HepG2 (cell line): ENCODE results near the gene CYB5A. TPM values are rescaled to one million over a fixed set of nuclear protein-coding genes. Genes with fewer than 3 reads are reported as not detected.

ENCODE experiments used
- ATAC-seq: fragments of 200-7000 bp; cut with Tn5 transposase; 3 replicates; pipeline ENCODE4 v1.9.1; 2020; ENCODE audit warnings: mild to moderate bottlenecking, moderate library complexity
- BruUV-seq: library from RNA; stranded (reverse); fragments of 400-500 nt; replicated peaks from 2 replicates; lab custom pipeline; 2021; lab: Mats Ljungman, UMichigan
- CTCF ChIA-PET: fragments of 300-600 bp; formaldehyde crosslinking; extraction: SDS; loops from one replicate; lab custom pipeline; 2021; ENCODE audit warnings: low total read pairs, inconsistent platforms, low intra/inter-chr PET ratio; lab: Yijun Ruan, JAX
- POLR2A ChIA-PET: fragments of 350-600 bp; sonication (Branson Sonifier 250); formaldehyde crosslinking; loops from one replicate; lab custom pipeline; 2020; ENCODE audit warnings: antibody characterized with exemption, inconsistent platforms; lab: Yijun Ruan, JAX
- DNase-seq: peaks from one replicate; pipeline ENCODE4 v3.0.0-alpha.2; 2015; ENCODE audit warnings: low spot score
- FAIRE-seq: peaks from 3 replicates; lab custom pipeline; 2011; peaks lifted over from hg19 to GRCh38; lab: Jason Lieb, UNC
- H2AFZ ChIP-seq: one replicate; pipeline ENCODE4 v1.6.1; 2011; ENCODE audit warnings: low read length, inconsistent platforms
- H3K27ac ChIP-seq: fragments of 300-600 bp; 3 replicates; pipeline ENCODE4 v1.8.0; 2011; ENCODE audit warnings: mixed run types, mild to moderate bottlenecking, mixed read lengths, low read length, inconsistent platforms; ENCODE audit not compliant: insufficient read depth; ENCODE audit errors: extremely low read length
- H3K27me3 ChIP-seq, 2 experiments: fragments of 200-600 bp in 1 of 2; 2 replicates in 1 of 2; 3 replicates in 1 of 2; pipeline versions ENCODE4 v1.6.0 to v1.8.0; 2011; ENCODE audit warnings: low read length in 2 of 2, mild to moderate bottlenecking in 2 of 2, moderate library complexity in 2 of 2, inconsistent platforms in 1 of 2; ENCODE audit not compliant: insufficient read depth in 2 of 2, control insufficient read depth in 1 of 2
- H3K36me3 ChIP-seq, 2 experiments: fragments of 200-600 bp in 1 of 2; replicated peaks in 1 of 2; 2 replicates in 1 of 2; 3 replicates in 1 of 2; pipeline versions ENCODE4 v1.5.1 to v1.8.0; 2011; ENCODE audit warnings: low read length in 2 of 2, inconsistent platforms in 1 of 2; ENCODE audit not compliant: insufficient read depth in 2 of 2, control insufficient read depth in 1 of 2
- H3K4me1 ChIP-seq: 2 replicates; pipeline ENCODE4 v1.5.1; 2012; ENCODE audit warnings: low read length, inconsistent platforms; ENCODE audit not compliant: insufficient read depth
- H3K4me2 ChIP-seq: 2 replicates; pipeline ENCODE4 v1.6.0; 2011; ENCODE audit warnings: low read depth, low read length, inconsistent platforms
- H3K4me3 ChIP-seq, 3 experiments: fragments of 200-600 bp in 1 of 3; sonication (generic), shearing (Covaris generic) in 1 of 3; replicated peaks in 1 of 3; 2 replicates each; pipeline ENCODE4 v1.5.1; 2011 to 2016; ENCODE audit warnings: low read length in 3 of 3, inconsistent platforms in 2 of 3, low read depth in 2 of 3, mild to moderate bottlenecking in 2 of 3, control low read depth in 1 of 3, mixed read lengths in 1 of 3; ENCODE audit not compliant: insufficient read depth in 1 of 3
- H3K79me2 ChIP-seq: one replicate; pipeline ENCODE4 v1.6.1; 2011; ENCODE audit warnings: low read length, inconsistent platforms; ENCODE audit not compliant: insufficient read depth
- H3K9ac ChIP-seq: 2 replicates; pipeline ENCODE4 v1.6.0; 2011; ENCODE audit warnings: mild to moderate bottlenecking, low read depth, low read length, inconsistent platforms; ENCODE audit not compliant: insufficient read depth
- H3K9me3 ChIP-seq: 2 replicates; pipeline ENCODE4 v1.5.1; 2012; ENCODE audit warnings: mild to moderate bottlenecking, low read length
- H4K20me1 ChIP-seq: 2 replicates; pipeline ENCODE4 v1.6.0; 2011; ENCODE audit warnings: inconsistent platforms, mild to moderate bottlenecking, low read length, moderate library complexity; ENCODE audit not compliant: insufficient read depth
- AGO1 ChIP-seq: fragments of 200-400 bp; formaldehyde crosslinking; IDR thresholded peaks from 2 replicates; pipeline ENCODE4 v1.6.1; 2017; ENCODE audit warnings: mild to moderate bottlenecking, low read depth, low read length, moderate library complexity; ENCODE audit not compliant: poor library complexity, severe bottlenecking
- MAFF ChIP-seq: IDR thresholded peaks from 2 replicates; pipeline ENCODE4 v1.6.1; 2011; ENCODE audit warnings: low read depth, low read length, improper control_type of control experiment
- ZFP37 ChIP-seq: sonication (generic); formaldehyde crosslinking; IDR thresholded peaks from 2 replicates; pipeline ENCODE4 v1.4.0; 2020; ENCODE audit warnings: missing genetic modification reagents, borderline replicate concordance
- ZKSCAN1 ChIP-seq: fragments of 150-350 bp; IDR thresholded peaks from 2 replicates; pipeline ENCODE4 v1.6.1; 2014; ENCODE audit warnings: low read length
- ZNF501 ChIP-seq: sonication (generic); formaldehyde crosslinking; IDR thresholded peaks from 2 replicates; pipeline ENCODE4 v1.5.1; 2020; ENCODE audit warnings: mild to moderate bottlenecking, moderate library complexity, missing genetic modification reagents
- ZNF556 ChIP-seq: sonication (generic); formaldehyde crosslinking; IDR thresholded peaks from 2 replicates; pipeline ENCODE4 v1.4.0; 2020; ENCODE audit warnings: mild to moderate bottlenecking, missing genetic modification reagents, borderline replicate concordance
- ZNF557 ChIP-seq: sonication (generic); formaldehyde crosslinking; IDR thresholded peaks from 2 replicates; pipeline ENCODE4 v1.4.0; 2020; ENCODE audit warnings: missing genetic modification reagents
- ZNF800 ChIP-seq: sonication (generic); formaldehyde crosslinking; IDR thresholded peaks from 2 replicates; pipeline ENCODE4 v1.4.0; 2020; ENCODE audit warnings: missing genetic modification reagents
- WGBS: methylation state at CpG from one replicate; pipeline ENCODE4 v1.1.6; 2017; ENCODE audit warnings: low lambda C conversion rate; 5-methylcytosine and 5-hydroxymethylcytosine counted together
- in situ Hi-C: cut with HindIII; loops from 2 replicates; pipeline ENCODE4 v1.10.0; 2017; ENCODE audit warnings: low pct_unique_long_range_greater_than_20kb; ENCODE audit not compliant: extremely low pct_ligation_motif_present
- intact Hi-C: fragments of 100-400 bp; cut with micrococcal nuclease; formaldehyde crosslinking; loops from one replicate; pipeline ENCODE4 v1.10.0; 2022; ENCODE audit not compliant: unreplicated experiment
- polyA plus RNA-seq, 8 experiments: library from polyadenylated mRNA; depleted of rRNA in 3 of 8; stranded (reverse) in 7 of 8; unstranded in 1 of 8; fragments of >200 nt; fragmentation: Illumina TruSeq in 4 of 8; extraction: Trizol in 4 of 8; gene quantifications; 2 replicates each; pipeline versions ENCODE4 v1.2.1 to v1.2.3, GENCODE V29; 2011 to 2016; ENCODE audit warnings: low read depth in 4 of 8, missing spikeins in 1 of 8, mixed read lengths in 1 of 8; ENCODE audit not compliant: insufficient read depth in 1 of 8
- total RNA-seq, 5 experiments: library from RNA; depleted of rRNA; stranded (reverse); fragments of >200 nt; fragmentation: Illumina TruSeq; extraction: Trizol; gene quantifications; 2 replicates each; pipeline ENCODE4 v1.2.3, GENCODE V29; 2016; ENCODE audit warnings: low read depth in 1 of 5

CYB5A gene
- total and polyA plus RNA-seq, 2 of the 13 experiments (the other 11 are each of a cell fraction or from before 2014, with no cell fraction given): 215 to 356 TPM

GRCh38 chr18:74225193-74225840 lies 66.4 kb downstream of the CYB5A start (continued):
- TF ChIP-seq ZNF501 (CRISPR knock-in tag) (no peak), AGO1 (no peak), ZFP37 (CRISPR knock-in tag) (0 out of 2 replicates have a peak, but pooled peaks have one; percentile 35), MAFF (no peak), ZNF556 (CRISPR knock-in tag) (no peak; the same call in 1 of the 2 replicates)

GRCh38 chr18:74222710-74223494 lies 68.9 kb downstream of the CYB5A start:
- Histone ChIP-seq H3K9ac (no peak overlapping the region), H2AFZ (no peak overlapping the region), H3K4me1 (peaks cover 29% of the 10 kb centered on the region), H3K79me2 (no peaks in the 10 kb centered on the region), H3K4me2 (no peak overlapping the region), H3K27me3 (no peaks in the 10 kb centered on the region), H3K27ac (no peak overlapping the region), H3K9me3 (no peaks in the 10 kb centered on the region), H3K4me3 (no peak overlapping the region), H3K36me3 (no peaks in the 10 kb centered on the region), H4K20me1 (no peaks in the 10 kb centered on the region)
- ChIA-PET CTCF (no interaction called here), POLR2A (no interaction called here)
- WGBS: 86% methylated on average over 7 of the region's 7 CpGs
- in situ Hi-C loops (no loop called here), intact Hi-C loops (no loop called here)
- TF ChIP-seq ZNF557: no peak
- peak; percentile 55; the same call in 1 of the 2 replicates for TF ChIP-seq ZKSCAN1
- TF ChIP-seq ZNF800 (CRISPR knock-in tag): no peak
- no TSS peak for BruUV-seq
- FAIRE-seq (no peak), ATAC-seq (no peak), DNase-seq (no peak)
